GM10266 (cell line): Measurements from ENCODE around the gene NHLH1.

Experiments used
- DNase-seq: peaks from one replicate; pipeline ENCODE4 v3.0.0; 2012; ENCODE audit errors: extremely low spot score
- CTCF ChIP-seq: IDR thresholded peaks from 2 replicates; pipeline ENCODE4 v1.5.1; 2012; ENCODE audit warnings: mild to moderate bottlenecking, low read depth; ENCODE audit not compliant: control insufficient read depth, insufficient read depth; ENCODE audit errors: missing control alignments

Gene NHLH1

GRCh38 chr1:160366731-160367515 is at the start of gene NHLH1:
Gene NHLH1 (plus strand): TSS chr1:160367071. CDS start chr1:160370732, 3,661 bp downstream.
- no peak for TF ChIP-seq CTCF
- DNase-seq = no peak

- no peak for DNase-seq
- TF ChIP-seq CTCF = no peak
Observed at GRCh38 chr1:160322831-160323230, 44.0 kb upstream of the NHLH1 start.

- no peak for DNase-seq
- no peak for TF ChIP-seq CTCF
Observed at GRCh38 chr1:160325252-160325651, 41.6 kb upstream of the NHLH1 start.

- DNase-seq = no peak
- TF ChIP-seq CTCF = no peak
Observed at GRCh38 chr1:160326418-160326817, 40.5 kb upstream of the NHLH1 start.

GRCh38 chr1:160328184-160328583 is 38.7 kb upstream of the NHLH1 start:
- no peak for TF ChIP-seq CTCF
- DNase-seq = no peak

GRCh38 chr1:160330119-160330518 is 36.8 kb upstream of the NHLH1 start:
- DNase-seq = no peak
- TF ChIP-seq CTCF = no peak

- TF ChIP-seq CTCF = no peak
- no peak for DNase-seq
Observed at GRCh38 chr1:160332516-160332915, 34.4 kb upstream of the NHLH1 start.
